K562 (cell line): ENCODE measurements around the gene LRRTM4.

ENCODE experiments used
- ADNP ChIP-seq: fragments of 200-800 bp; sonication (Bioruptor generic); IDR thresholded peaks from 2 replicates; pipeline ENCODE4 v1.6.1; 2016; ENCODE audit warnings: missing genetic modification characterization, missing compliant biosample characterization
- FOXK1 ChIP-seq: sonication (generic); formaldehyde crosslinking; IDR thresholded peaks from 2 replicates; pipeline ENCODE4 v1.8.0; 2022; ENCODE audit warnings: missing genetic modification reagents, mild to moderate bottlenecking, borderline replicate concordance
- IRF1 ChIP-seq: sonication (generic); formaldehyde crosslinking; IDR thresholded peaks from 2 replicates; pipeline ENCODE4 v1.8.0; 2022; ENCODE audit warnings: missing genetic modification reagents, mild to moderate bottlenecking, borderline replicate concordance
- JUN ChIP-seq, 2 experiments: sonication (generic) in 1 of 2; formaldehyde crosslinking in 1 of 2; IDR thresholded peaks; 2 replicates each; pipeline versions ENCODE4 v1.6.1 to v1.8.0; 2012 to 2022; ENCODE audit warnings: borderline replicate concordance in 2 of 2, mild to moderate bottlenecking in 2 of 2, improper control_type of control experiment in 1 of 2, low read depth in 1 of 2, low read length in 1 of 2, missing genetic modification reagents in 1 of 2
- RFX5 ChIP-seq: IDR thresholded peaks from 2 replicates; pipeline ENCODE4 v1.6.1; 2011; ENCODE audit warnings: low read depth, mild to moderate bottlenecking, improper control_type of control experiment, low read length
- YY1 ChIP-seq, 3 experiments: IDR thresholded peaks; 2 replicates each; pipeline ENCODE4 v1.6.1; 2011; ENCODE audit warnings: low read length in 2 of 3, mild to moderate bottlenecking in 2 of 3, moderate library complexity in 2 of 3, borderline replicate concordance in 1 of 3, control low read depth in 1 of 3, low read depth in 1 of 3; ENCODE audit not compliant: insufficient read depth in 3 of 3, insufficient replicate concordance in 2 of 3, control insufficient read depth in 1 of 3, insufficient read length in 1 of 3; ENCODE audit errors: extremely low read depth in 1 of 3
- ZBTB5 ChIP-seq: fragments of 450-650 bp; IDR thresholded peaks from 2 replicates; pipeline ENCODE4 v1.6.1; 2017; ENCODE audit warnings: antibody characterized with exemption
- ZNF282 ChIP-seq: sonication (generic); formaldehyde crosslinking; IDR thresholded peaks from 2 replicates; pipeline ENCODE4 v1.8.1; 2023; ENCODE audit warnings: missing genetic modification reagents
- ZNF324 ChIP-seq: fragments of 250-450 bp; sonication (Bioruptor Pico); IDR thresholded peaks from 2 replicates; pipeline ENCODE4 v1.4.0; 2020; ENCODE audit warnings: mild to moderate bottlenecking
- TF ChIP-seq, protein P1 (sequence below), 3 experiments: IDR thresholded peaks in 2 of 3; conservative IDR thresholded peaks in 1 of 3; 2 replicates each; pipeline ENCODE4 v1.5.1; 2011 to 2012; ENCODE audit warnings: low read length in 3 of 3, mild to moderate bottlenecking in 3 of 3, control low read depth in 2 of 3, improper control_type of control experiment in 1 of 3, inconsistent platforms in 1 of 3, low read depth in 1 of 3, mixed read lengths in 1 of 3, moderate library complexity in 1 of 3; ENCODE audit not compliant: insufficient read depth in 2 of 3
- TF ChIP-seq, protein P2 (sequence below): sonication (generic); formaldehyde crosslinking; IDR thresholded peaks from 2 replicates; pipeline ENCODE4 v1.8.0; 2023; ENCODE audit warnings: mild to moderate bottlenecking, missing genetic modification reagents
- TF ChIP-seq, protein P3 (sequence below): fragments of 450-650 bp; IDR thresholded peaks from 2 replicates; pipeline ENCODE4 v1.6.1; 2016; ENCODE audit warnings: missing biosample characterization, missing genetic modification characterization
- TF ChIP-seq, protein P4 (sequence below), 2 experiments: fragments of 450-650 bp; formaldehyde crosslinking in 1 of 2; IDR thresholded peaks; 2 replicates each; pipeline versions ENCODE4 v1.4.0 to v1.6.1; 2014 to 2020; ENCODE audit warnings: mild to moderate bottlenecking in 2 of 2, borderline replicate concordance in 1 of 2, low read depth in 1 of 2

- TF ChIP-seq YY1 (IDR thresholded peaks at IDR 0.05; ENCODE audit: borderline replicate concordance in 1 of 3, control insufficient read depth in 1 of 3, extremely low read depth in 1 of 3, insufficient read depth in 3 of 3, insufficient read length in 1 of 3, insufficient replicate concordance in 2 of 3, low read depth in 1 of 3, low read length in 2 of 3) (no peak), ZNF282 (CRISPR knock-in tag) (no peak), ZBTB5 (no peak), RFX5 (no peak), JUN (IDR thresholded peaks at IDR 0.05; ENCODE audit: borderline replicate concordance, low read depth, low read length) (no peak), JUN (CRISPR knock-in tag; IDR thresholded peaks at IDR 0.05; ENCODE audit: borderline replicate concordance) (no peak), ADNP (no peak), FOXK1 (CRISPR knock-in tag) (no peak), ZNF324 (no peak), IRF1 (no peak)
- TF ChIP-seq, protein P1, sequence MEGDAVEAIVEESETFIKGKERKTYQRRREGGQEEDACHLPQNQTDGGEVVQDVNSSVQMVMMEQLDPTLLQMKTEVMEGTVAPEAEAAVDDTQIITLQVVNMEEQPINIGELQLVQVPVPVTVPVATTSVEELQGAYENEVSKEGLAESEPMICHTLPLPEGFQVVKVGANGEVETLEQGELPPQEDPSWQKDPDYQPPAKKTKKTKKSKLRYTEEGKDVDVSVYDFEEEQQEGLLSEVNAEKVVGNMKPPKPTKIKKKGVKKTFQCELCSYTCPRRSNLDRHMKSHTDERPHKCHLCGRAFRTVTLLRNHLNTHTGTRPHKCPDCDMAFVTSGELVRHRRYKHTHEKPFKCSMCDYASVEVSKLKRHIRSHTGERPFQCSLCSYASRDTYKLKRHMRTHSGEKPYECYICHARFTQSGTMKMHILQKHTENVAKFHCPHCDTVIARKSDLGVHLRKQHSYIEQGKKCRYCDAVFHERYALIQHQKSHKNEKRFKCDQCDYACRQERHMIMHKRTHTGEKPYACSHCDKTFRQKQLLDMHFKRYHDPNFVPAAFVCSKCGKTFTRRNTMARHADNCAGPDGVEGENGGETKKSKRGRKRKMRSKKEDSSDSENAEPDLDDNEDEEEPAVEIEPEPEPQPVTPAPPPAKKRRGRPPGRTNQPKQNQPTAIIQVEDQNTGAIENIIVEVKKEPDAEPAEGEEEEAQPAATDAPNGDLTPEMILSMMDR (IDR thresholded peaks at IDR 0.05 in 2 of 3, conservative IDR thresholded peaks at IDR 0.05 in 1 of 3; ENCODE audit: insufficient read depth in 2 of 3, low read depth in 1 of 3, low read length in 3 of 3), result no peak
- TF ChIP-seq, protein P2, sequence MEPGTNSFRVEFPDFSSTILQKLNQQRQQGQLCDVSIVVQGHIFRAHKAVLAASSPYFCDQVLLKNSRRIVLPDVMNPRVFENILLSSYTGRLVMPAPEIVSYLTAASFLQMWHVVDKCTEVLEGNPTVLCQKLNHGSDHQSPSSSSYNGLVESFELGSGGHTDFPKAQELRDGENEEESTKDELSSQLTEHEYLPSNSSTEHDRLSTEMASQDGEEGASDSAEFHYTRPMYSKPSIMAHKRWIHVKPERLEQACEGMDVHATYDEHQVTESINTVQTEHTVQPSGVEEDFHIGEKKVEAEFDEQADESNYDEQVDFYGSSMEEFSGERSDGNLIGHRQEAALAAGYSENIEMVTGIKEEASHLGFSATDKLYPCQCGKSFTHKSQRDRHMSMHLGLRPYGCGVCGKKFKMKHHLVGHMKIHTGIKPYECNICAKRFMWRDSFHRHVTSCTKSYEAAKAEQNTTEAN (CRISPR knock-in tag), result no peak
- TF ChIP-seq, protein P3, sequence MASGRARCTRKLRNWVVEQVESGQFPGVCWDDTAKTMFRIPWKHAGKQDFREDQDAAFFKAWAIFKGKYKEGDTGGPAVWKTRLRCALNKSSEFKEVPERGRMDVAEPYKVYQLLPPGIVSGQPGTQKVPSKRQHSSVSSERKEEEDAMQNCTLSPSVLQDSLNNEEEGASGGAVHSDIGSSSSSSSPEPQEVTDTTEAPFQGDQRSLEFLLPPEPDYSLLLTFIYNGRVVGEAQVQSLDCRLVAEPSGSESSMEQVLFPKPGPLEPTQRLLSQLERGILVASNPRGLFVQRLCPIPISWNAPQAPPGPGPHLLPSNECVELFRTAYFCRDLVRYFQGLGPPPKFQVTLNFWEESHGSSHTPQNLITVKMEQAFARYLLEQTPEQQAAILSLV (tag), result no peak
- TF ChIP-seq, protein P4, sequence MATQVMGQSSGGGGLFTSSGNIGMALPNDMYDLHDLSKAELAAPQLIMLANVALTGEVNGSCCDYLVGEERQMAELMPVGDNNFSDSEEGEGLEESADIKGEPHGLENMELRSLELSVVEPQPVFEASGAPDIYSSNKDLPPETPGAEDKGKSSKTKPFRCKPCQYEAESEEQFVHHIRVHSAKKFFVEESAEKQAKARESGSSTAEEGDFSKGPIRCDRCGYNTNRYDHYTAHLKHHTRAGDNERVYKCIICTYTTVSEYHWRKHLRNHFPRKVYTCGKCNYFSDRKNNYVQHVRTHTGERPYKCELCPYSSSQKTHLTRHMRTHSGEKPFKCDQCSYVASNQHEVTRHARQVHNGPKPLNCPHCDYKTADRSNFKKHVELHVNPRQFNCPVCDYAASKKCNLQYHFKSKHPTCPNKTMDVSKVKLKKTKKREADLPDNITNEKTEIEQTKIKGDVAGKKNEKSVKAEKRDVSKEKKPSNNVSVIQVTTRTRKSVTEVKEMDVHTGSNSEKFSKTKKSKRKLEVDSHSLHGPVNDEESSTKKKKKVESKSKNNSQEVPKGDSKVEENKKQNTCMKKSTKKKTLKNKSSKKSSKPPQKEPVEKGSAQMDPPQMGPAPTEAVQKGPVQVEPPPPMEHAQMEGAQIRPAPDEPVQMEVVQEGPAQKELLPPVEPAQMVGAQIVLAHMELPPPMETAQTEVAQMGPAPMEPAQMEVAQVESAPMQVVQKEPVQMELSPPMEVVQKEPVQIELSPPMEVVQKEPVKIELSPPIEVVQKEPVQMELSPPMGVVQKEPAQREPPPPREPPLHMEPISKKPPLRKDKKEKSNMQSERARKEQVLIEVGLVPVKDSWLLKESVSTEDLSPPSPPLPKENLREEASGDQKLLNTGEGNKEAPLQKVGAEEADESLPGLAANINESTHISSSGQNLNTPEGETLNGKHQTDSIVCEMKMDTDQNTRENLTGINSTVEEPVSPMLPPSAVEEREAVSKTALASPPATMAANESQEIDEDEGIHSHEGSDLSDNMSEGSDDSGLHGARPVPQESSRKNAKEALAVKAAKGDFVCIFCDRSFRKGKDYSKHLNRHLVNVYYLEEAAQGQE (IDR thresholded peaks at IDR 0.05; ENCODE audit: borderline replicate concordance), result no peak
- TF ChIP-seq, protein P4 (CRISPR knock-in tag; IDR thresholded peaks at IDR 0.05; ENCODE audit: low read depth), result no peak
Observed at GRCh38 chr2:77228391-77228790, 293.8 kb downstream of the LRRTM4 start.
